Measurements from ENCODE around the gene DENND2D.

DENND2D gene

DNA sequence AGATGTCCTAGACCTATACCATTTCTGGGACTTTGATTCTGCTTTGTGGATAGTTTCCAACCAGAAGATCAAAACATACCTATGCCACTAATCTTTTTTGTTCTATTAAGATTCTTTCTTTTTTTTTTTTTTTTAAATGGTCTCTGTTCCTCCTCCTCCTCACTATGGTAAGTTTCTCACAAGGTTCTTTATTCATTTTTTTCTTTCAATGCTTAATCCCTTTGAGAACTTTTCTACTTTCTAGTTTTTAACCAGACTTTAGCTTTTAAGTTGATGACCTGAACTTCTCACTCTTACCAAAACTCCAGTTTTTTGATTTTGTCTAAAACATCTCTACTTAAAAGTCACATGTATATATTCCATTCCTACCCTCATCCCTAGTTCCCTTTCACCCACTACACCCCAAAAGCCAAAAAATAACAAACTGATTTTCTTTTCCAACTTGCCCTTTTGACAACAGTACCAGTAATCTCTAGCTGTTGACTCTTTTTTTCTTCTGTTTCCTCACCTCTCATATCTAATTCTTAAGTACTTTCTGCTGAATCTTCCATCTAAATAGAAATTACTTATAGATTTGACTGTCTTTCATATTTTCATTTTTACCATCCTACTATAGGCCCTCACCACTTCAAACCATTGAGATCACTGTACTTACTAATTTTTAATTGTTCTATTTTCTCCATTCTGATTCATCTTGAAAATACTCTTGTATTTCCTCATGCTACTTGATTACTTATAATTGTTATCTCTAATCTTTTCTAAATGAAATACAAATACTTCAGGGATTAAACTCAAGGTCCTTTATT is 54.3 kb downstream of the DENND2D start:
- no peak overlapping the region for H3K4me3 ChIP-seq (ENCODE audit: low read length)
- DNase-seq (ENCODE audit: low read depth, low spot score), result no peak

DNA sequence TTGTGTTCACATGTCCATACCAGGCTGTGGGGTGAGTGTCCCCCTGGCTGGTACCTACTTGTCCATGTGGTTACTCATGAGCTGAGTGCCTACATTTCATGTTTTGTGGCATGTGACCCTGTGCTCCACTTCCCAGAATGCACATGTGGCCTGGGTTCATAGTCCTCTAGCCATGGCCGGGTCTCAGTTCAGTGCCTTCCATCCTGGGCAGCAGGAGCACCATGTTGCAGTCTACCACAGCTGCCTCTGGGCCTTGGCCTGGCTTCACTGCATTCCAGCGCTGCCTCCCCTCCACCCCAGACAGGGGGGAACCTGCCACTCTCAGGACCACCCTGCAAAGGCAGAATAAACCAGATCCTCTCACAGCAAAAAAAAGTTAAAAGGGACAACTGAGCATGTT is 54.9 kb downstream of the DENND2D start:
- DNase-seq (ENCODE audit: low read depth, low spot score), result no peak
- H3K4me3 ChIP-seq (ENCODE audit: low read length), result no peak overlapping the region

DNA sequence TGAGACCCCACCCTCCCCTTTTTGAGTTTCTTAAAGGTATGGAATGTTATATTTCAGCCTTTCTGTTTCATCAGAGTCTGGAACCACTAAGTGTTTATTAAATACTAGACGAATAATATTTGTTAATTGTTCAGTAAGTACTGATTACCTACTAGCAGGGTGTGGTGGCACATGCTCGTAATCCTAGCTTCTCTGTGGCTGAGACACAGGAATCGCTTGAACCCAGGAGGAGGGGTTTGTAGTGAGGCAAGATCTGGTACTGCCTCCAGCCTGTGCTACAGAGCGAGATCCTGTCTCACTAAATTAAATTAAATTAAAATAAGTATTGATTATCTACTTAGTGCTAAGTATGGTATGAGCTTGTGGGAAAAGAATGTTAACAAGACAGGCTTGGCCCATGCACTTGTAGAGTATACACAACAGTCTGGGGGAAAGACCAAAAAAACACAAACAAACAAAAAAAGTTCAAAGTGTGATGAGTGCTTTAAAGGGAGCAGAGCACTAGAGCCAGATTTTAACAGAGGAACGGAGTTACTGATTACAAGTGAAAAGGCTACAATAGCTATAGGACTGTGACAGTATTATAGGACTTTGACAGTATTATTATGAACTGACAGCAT is 58.0 kb downstream of the DENND2D start:
- no peak overlapping the region for H3K4me3 ChIP-seq (ENCODE audit: low read length)
- DNase-seq (ENCODE audit: low read depth, low spot score), result no peak

DNA sequence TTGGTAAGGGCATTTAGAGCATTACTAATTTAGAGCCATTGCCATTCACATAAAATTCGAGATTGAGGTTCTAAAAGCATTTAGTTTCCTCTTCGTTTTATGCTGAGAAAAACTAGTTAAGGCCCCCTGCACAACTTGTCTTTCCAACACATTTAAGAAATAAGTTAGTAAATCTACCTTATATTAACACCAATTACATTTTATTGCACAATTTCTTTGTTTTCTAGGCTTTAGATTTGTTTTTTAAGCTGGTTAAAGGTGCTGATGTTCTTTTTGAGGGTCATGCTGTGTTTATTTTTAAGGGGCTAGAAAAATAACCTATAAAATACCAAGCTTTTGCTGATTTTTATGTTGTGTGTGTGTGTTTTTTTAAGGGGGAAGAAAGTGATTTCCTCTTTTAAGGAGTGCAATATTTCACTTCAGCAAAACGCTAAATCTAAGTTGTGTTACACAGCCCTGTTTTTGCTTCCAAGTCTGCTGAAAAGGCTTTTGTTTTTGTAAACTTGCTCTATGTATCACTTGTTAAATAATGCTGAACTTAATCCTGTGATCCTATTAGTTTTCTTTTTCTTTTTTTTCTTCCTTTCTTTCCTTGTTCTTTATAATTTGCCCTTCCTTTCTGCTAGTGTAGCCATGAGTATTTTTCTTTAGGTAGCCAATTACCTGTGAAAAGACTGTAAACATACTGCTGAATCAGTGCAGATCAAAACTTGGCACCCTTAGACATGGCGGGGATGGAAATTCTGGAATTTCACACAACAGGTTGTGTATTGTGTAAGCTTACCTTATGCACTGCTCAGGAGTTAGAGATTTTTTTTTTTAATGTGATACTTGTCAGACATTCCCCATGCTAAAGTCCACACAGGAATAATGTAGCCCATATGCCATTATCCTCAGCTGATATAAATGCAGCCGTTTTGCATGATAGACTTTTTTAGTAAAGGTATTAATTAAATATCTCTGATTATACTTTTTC is 58.9 kb downstream of the DENND2D start:
- no peak for DNase-seq (ENCODE audit: low read depth, low spot score)

DNA sequence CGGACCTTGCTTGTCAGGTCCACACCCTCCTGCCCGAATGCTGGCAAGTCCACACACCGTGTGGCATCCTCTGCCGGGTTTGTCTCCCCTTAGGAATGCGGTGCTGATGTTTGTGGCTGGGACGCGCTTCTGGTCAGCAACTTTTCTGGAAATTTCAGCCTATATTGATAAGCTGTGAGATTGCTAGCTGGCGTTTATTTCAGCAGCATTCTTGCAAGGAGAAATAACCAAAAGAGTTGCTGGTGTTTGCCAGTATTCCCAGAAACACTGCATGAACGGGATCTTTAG is 59.8 kb downstream of the DENND2D start:
- no peak for DNase-seq (ENCODE audit: low read depth, low spot score)
- H3K4me3 ChIP-seq (ENCODE audit: low read length), result peak overlapping the region; percentile 81

More for the DNA sequence above, 58.9 kb downstream of the DENND2D start:
- peak overlapping the region; percentile 81 for H3K4me3 ChIP-seq (ENCODE audit: low read length)

DNA sequence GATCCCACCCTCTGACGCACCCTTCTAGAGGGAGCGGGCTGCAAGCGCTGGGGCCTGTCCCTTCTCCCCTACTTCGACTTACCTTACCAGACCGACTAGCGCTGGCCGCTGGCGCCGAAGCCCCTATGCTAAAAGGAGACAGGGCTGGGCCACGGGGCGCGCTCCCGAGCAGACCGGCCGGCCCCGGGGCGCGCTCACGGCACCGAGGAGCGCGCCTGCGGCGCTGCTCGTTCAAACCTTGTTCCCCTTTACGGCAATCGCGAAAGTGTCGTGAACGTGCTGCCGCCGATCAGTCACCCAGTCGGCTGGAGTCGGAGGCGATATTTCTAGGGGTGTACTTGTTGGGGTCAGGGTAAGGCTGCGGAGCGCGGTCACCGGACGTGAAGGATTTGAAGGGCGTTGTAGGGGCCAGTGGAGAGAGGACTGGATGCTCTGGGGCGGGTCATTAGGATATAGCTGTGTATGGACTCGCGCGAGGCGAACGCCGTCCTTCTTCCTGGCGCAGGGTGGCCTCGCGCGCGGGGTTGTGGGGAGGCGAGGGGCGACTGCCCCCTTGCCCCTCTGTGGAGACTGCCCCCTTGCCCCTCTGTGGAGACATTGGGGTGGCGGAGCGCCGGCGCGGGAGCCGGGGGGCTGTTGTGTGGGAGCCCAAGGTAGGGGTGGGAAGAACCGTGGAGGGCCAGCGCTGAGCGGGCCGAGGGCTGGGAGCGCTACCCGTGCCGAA is 60.3 kb downstream of the DENND2D start, which contains the start of the genes CEPT1 and DRAM2:
CEPT1 (plus strand) TSS at position 268 of the 724 bp plus-strand sequence. CDS start 7,492 bp downstream, outside the sequence.
DRAM2 (minus strand) TSS at position 138 of the 724 bp plus-strand sequence. CDS start 8,539 bp downstream, outside the sequence.
- DNase-seq (ENCODE audit: low read depth, low spot score), result peak; percentile 94
- peak within 1 kb of the TSS; percentile 81 for H3K4me3 ChIP-seq (ENCODE audit: low read length)

DNA sequence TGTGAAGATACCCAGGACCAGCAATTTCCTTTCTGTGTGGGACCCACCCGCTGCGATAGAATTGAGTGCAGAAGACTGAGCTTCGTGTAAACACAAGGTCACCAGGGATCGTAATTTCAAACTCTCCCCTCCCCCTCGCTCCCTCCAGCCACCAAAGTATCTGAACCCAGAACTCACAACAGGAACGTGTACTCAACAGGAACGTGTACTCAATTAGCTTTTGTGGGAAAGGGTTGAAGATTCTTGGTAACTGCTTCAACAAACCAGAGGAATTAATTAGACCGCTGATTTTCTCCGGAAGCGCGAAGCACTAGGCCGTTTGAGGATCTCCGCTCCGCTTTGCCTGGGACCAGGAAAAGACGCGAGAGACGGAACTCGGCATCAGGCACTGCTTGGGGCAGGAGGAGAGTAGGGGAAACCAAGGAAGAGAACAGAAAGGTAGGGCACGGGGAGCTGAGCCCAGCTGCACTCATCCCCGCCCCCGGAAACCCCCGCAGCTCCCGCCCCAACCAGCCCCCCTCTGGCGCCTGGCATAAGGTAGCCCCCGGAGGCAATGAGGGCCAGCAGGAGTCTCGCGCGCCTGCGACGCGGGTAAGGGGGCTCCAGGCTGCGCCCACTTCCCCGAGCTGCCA is 61.0 kb downstream of the DENND2D start:
- DNase-seq (ENCODE audit: low read depth, low spot score), result peak; percentile 75
- peak overlapping the region; percentile 81 for H3K4me3 ChIP-seq (ENCODE audit: low read length)

Measured in Jurkat, Clone E6-1 (cell line).